ENCODE results near the gene ZNF276. TPM values are rescaled to one million over a fixed set of nuclear protein-coding genes. Genes with fewer than 3 reads are reported as not detected.

The ZNF276 gene
- total and polyA plus RNA-seq, 11 donors, result 9.4 to 19.9 (median 12.7) TPM

DNA sequence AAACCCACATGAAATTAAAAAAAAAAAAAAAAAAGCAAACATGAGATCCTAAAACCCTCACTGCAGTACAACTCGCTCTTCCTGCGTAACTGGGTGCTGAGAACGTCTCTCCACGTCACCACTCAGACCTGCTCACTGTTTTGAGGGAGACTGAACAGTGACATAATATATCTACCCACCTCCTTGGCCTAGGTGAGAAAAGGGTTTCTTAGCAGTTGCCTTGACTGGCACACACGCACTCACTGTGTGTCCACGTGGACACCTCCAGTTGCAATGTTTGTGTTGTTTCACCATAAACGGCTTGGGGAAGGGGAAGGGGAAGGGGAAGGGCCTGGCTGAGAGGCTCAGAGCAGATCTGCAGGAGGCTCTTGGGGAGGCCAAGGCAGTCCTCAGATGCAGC is 63.1 kb downstream of the ZNF276 start:
- Histone ChIP-seq H3K4me1 (no peaks in the 10 kb centered on the region), H3K4me3 (no peak overlapping the region), H3K36me3 (peaks cover 0 to under 1% (median 0%) of the 10 kb centered on the region in 9 donors), H3K27ac (no peak overlapping the region), H3K9me3 (no peaks in the 10 kb centered on the region), H3K27me3 (no peaks in the 10 kb centered on the region)
- intact Hi-C loops (cut with DNase I), result no loop called here
- WGBS, 4 donors, result 86 to 94% (median 90%) methylated on average over 7 of the region's 7 CpGs
- DNase-seq (no peak), ATAC-seq (no peak)
- no peak for TF ChIP-seq POLR2A (IDR thresholded peaks at IDR 0.05)
- TF ChIP-seq, protein P1, sequence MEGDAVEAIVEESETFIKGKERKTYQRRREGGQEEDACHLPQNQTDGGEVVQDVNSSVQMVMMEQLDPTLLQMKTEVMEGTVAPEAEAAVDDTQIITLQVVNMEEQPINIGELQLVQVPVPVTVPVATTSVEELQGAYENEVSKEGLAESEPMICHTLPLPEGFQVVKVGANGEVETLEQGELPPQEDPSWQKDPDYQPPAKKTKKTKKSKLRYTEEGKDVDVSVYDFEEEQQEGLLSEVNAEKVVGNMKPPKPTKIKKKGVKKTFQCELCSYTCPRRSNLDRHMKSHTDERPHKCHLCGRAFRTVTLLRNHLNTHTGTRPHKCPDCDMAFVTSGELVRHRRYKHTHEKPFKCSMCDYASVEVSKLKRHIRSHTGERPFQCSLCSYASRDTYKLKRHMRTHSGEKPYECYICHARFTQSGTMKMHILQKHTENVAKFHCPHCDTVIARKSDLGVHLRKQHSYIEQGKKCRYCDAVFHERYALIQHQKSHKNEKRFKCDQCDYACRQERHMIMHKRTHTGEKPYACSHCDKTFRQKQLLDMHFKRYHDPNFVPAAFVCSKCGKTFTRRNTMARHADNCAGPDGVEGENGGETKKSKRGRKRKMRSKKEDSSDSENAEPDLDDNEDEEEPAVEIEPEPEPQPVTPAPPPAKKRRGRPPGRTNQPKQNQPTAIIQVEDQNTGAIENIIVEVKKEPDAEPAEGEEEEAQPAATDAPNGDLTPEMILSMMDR (IDR thresholded peaks at IDR 0.05), result no peak

DNA sequence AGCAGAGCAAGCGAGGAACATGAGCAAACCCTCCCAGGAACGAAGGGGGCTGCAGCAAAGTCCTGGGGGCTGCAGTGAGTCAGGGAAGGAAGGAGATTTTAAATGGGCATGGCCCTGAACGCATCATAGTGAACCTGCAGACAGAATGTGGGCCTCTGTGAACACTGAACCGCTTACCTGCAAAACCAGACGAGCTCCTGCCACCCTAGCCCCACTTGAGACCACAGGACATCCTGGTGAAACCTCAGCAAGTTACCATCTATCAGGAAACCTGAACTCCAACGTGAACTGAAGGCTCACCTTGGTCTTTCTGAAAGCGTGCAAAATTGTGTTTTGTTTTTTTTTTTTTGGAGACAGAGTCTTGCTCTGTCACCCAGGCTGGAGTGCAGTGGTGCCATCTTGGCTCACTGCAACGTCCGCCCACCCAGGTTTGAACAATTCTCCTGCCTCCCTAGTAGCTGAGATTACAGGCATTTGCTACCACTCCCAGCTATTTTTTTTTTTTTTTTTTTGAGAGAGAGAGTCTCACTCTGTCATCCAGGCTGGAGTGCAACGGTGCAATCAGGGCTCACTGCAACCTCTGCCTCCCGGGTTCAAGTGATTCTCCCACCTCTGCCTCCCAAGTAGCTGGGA is 64.3 kb downstream of the ZNF276 start:
- H3K9me3 ChIP-seq, result no peaks in the 10 kb centered on the region

DNA sequence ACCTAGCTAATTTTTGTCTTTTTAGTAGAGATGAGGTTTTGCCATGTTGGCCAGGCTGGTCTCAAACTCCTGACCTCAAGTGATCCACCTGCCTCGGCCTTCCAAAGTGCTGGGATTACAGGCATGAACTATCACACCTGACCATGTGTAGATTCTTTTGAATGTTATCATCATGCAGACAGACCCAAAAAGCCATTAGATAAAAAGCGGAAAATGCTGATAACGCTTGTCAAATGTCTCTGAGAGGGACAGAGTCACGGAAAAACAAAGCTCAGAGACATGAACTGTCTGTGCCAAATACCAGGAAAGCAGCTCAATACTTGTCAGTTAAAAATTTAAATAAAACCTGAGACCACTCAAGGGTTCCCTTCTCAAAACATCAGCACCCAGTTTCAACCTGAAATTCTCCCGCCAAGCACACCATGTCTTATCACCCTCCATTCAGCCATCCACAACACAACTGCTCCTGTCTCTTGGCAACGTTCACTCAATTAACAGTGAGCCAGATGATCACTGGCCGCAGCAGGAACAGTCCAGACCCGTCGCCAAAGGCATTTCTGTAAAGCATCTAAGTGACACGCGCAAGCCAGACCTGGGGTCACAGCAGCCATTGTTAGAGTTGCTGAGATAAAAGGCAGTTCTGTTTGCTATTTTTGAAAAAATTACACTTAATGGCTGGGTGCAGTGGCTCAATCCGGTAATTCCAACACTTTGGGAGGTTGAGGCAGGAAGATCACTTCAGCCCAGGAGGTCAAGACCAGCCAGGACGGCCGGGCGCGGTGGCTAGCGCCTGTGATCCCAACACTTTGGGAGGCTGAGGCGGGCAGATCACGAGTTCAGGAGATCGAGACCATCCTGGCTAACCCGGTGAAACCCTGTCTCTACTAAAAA is 65.4 kb downstream of the ZNF276 start:
- intact Hi-C loops (cut with DNase I), result loop anchor here in 1 of 10 donors (5.0 kb wide), 1 partner anchor 79 kb away; no protein-coding TSS in a partner anchor
- peak in 4 of 5 donors; percentile 23 to 56 (median 34) for DNase-seq
- ATAC-seq, result peak; percentile 73 to 95 (median 84)
- no peak overlapping the region for H3K27ac ChIP-seq
- H3K9me3 ChIP-seq, result no peaks in the 10 kb centered on the region
- no peaks in the 10 kb centered on the region for H3K4me1 ChIP-seq
- no peaks in the 10 kb centered on the region for H3K27me3 ChIP-seq
- TF ChIP-seq POLR2A (IDR thresholded peaks at IDR 0.05), result no peak
- TF ChIP-seq, protein P1 (IDR thresholded peaks at IDR 0.05), result no peak
- WGBS, 4 donors, result 64 to 74% (median 72%) methylated on average over 21 of the region's 21 CpGs
- no peak overlapping the region for H3K4me3 ChIP-seq
- H3K36me3 ChIP-seq, result peaks cover 0 to 10% (median 0%) of the 10 kb centered on the region in 9 donors

More for the DNA sequence above, 64.3 kb downstream of the ZNF276 start:
- TF ChIP-seq POLR2A (IDR thresholded peaks at IDR 0.05), result no peak
- TF ChIP-seq, protein P1 (IDR thresholded peaks at IDR 0.05), result no peak
- DNase-seq (no peak), ATAC-seq (no peak)
- intact Hi-C loops (cut with DNase I), result loop anchor here in 1 of 10 donors (5.0 kb wide), 1 partner anchor 78 kb away; no protein-coding TSS in a partner anchor
- Histone ChIP-seq H3K27ac (no peak overlapping the region), H3K4me1 (no peaks in the 10 kb centered on the region), H3K4me3 (no peak overlapping the region), H3K27me3 (no peaks in the 10 kb centered on the region), H3K36me3 (peaks cover 0 to under 1% (median 0%) of the 10 kb centered on the region in 9 donors)
- WGBS, 4 donors, result 93 to 95% (median 94%) methylated on average over 11 of the region's 11 CpGs

DNA sequence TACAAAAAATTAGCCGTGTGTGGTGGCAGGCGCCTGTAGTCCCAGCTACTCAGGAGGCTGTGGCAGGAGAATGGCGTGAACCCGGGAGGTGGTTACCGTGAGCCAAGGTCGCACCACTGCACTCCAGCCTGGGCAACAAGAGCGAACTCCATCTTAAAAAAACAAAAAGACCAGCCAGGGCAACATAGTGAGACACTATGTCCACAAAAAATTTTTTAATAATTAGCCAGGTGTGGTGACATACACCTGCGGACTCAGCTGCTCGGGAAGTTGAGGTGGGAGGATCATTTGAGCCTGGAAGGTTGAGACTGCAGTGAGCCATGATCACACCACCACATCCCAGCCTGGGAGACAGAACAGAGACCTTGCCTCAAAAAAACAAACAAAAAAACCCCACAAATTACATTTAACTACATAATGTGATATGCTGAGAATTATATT is 66.0 kb downstream of the ZNF276 start:
- Histone ChIP-seq H3K9me3 (no peaks in the 10 kb centered on the region), H3K4me3 (no peak overlapping the region), H3K27ac (no peak overlapping the region), H3K27me3 (no peaks in the 10 kb centered on the region), H3K36me3 (peaks cover 0 to 10% (median 0%) of the 10 kb centered on the region in 9 donors), H3K4me1 (no peaks in the 10 kb centered on the region)
- ATAC-seq (no peak), DNase-seq (no peak)
- 95 to 98% (median 96%) methylated on average over 9 of the region's 9 CpGs for WGBS, 4 donors
- intact Hi-C loops (cut with DNase I), result loop anchor here in 1 of 10 donors (5.0 kb wide), 1 partner anchor 80 kb away; no protein-coding TSS in a partner anchor
- TF ChIP-seq POLR2A (IDR thresholded peaks at IDR 0.05), result no peak
- TF ChIP-seq, protein P1 (IDR thresholded peaks at IDR 0.05), result no peak

Data from heart left ventricle (tissue), 16 donors.